ENCODE results near the gene RALGPS1. TPM values are rescaled to one million over a fixed set of nuclear protein-coding genes. Genes with fewer than 3 reads are reported as not detected.

Gene RALGPS1
- total RNA-seq, 2 experiments from 2014 or later: 14.1 to 14.4 TPM

DNA sequence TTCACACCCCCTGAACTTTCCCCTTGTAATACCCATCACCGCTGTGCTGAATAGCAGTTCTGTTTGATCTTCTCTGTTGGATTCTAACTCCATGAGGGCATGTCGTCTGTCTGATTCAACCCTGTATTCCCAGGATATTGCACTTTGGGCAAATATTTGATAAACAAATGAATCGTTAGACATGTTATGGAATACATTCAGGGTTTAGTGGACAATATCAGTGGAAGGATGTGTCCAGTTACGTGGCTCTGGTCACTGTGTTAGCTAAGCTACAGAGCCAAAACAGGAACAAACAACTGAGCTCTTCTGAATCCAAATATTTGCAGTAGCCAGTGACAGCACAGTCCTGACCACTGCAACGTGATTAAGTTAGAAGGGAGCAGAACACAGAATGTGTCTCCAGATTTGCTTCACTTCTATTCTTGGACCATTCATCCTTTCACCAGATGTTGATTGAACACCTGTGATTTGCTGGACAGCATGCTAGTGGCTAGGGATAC lies 194.7 kb downstream of the RALGPS1 start:
- no peaks in the 10 kb centered on the region for H3K9me3 ChIP-seq (ENCODE audit: low read length)
- H3K36me3 ChIP-seq (ENCODE audit: insufficient read depth, low read length): no peaks in the 10 kb centered on the region
- no peak overlapping the region for H2AFZ ChIP-seq (ENCODE audit: low read length)
- no peak overlapping the region for H3K4me2 ChIP-seq (ENCODE audit: low read length)
- H3K4me3 ChIP-seq (ENCODE audit: low read depth, low read length, poor library complexity, severe bottlenecking): no peak overlapping the region
- H3K4me1 ChIP-seq (ENCODE audit: insufficient read depth, low read length, poor library complexity, severe bottlenecking): no peaks in the 10 kb centered on the region
- intact Hi-C loops (cut with micrococcal nuclease; ENCODE audit: unreplicated experiment): no loop called here
- H3K9me2 ChIP-seq (ENCODE audit: insufficient read depth, low read length): no peaks in the 10 kb centered on the region
- H4K20me1 ChIP-seq (ENCODE audit: insufficient read depth, low read length): no peaks in the 10 kb centered on the region
- no TSS peak for BruUV-seq (replicated peaks)
- H3K27ac ChIP-seq (ENCODE audit: low read depth, low read length, poor library complexity, severe bottlenecking): no peak overlapping the region
- no peak for DNase-seq (ENCODE audit: low spot score)
- POLR2A ChIA-PET: no interaction called here
- H3K79me2 ChIP-seq (ENCODE audit: insufficient read depth, low read depth, low read length): no peaks in the 10 kb centered on the region
- CTCF ChIA-PET (ENCODE audit: unreplicated experiment): no interaction called here
- TF ChIP-seq EZH2phosphoT487 (IDR thresholded peaks at IDR 0.05; ENCODE audit: borderline replicate concordance, low read depth, low read length) (no peak), CTCF (conservative IDR thresholded peaks at IDR 0.05; ENCODE audit: low read length) (no peak)

DNA sequence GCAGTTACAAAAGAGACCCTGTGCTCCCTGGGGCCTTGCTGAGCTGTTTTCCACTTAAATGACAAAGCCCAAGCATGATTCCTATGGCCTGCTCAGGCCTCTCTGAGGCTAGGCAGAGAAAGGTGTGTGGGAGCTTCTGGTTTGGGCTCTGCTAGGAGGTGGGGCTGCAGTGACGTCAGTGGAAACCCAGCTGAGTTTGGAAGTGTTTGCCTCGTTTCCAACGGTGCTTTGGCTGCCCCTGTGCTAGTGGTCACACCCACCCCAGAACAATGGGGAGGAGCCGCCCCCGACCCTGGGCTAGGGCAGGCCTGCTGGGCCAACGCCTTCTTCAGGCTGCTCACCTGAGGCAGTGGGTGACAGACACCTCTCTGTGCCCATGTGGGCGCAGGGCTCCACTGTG lies 197.5 kb downstream of the RALGPS1 start:
- DNase-seq (ENCODE audit: low spot score): no peak
- Histone ChIP-seq H3K27ac (ENCODE audit: low read depth, low read length, poor library complexity, severe bottlenecking) (no peak overlapping the region), H3K79me2 (ENCODE audit: insufficient read depth, low read depth, low read length) (no peaks in the 10 kb centered on the region), H3K9me2 (ENCODE audit: insufficient read depth, low read length) (no peaks in the 10 kb centered on the region), H3K36me3 (ENCODE audit: insufficient read depth, low read length) (no peaks in the 10 kb centered on the region), H3K4me2 (ENCODE audit: low read length) (no peak overlapping the region), H4K20me1 (ENCODE audit: insufficient read depth, low read length) (no peaks in the 10 kb centered on the region), H3K9me3 (ENCODE audit: low read length) (no peaks in the 10 kb centered on the region), H2AFZ (ENCODE audit: low read length) (no peak overlapping the region), H3K4me1 (ENCODE audit: insufficient read depth, low read length, poor library complexity, severe bottlenecking) (peaks cover 8% of the 10 kb centered on the region), H3K4me3 (ENCODE audit: low read depth, low read length, poor library complexity, severe bottlenecking) (no peak overlapping the region)
- BruUV-seq (replicated peaks): no TSS peak
- intact Hi-C loops (cut with micrococcal nuclease; ENCODE audit: unreplicated experiment): no loop called here
- CTCF ChIA-PET (ENCODE audit: unreplicated experiment): no interaction called here
- TF ChIP-seq CTCF (conservative IDR thresholded peaks at IDR 0.05; ENCODE audit: low read length) (no peak), EZH2phosphoT487 (IDR thresholded peaks at IDR 0.05; ENCODE audit: borderline replicate concordance, low read depth, low read length) (no peak)
- POLR2A ChIA-PET: interaction anchor here (1.0 kb wide), 1 partner anchor 61 kb away, joined by 3 read pairs; no protein-coding TSS in a partner anchor

- H3K4me1 ChIP-seq (ENCODE audit: insufficient read depth, low read length, poor library complexity, severe bottlenecking): peaks cover 12% of the 10 kb centered on the region
- no peak overlapping the region for H3K4me2 ChIP-seq (ENCODE audit: low read length)
- no peaks in the 10 kb centered on the region for H3K79me2 ChIP-seq (ENCODE audit: insufficient read depth, low read depth, low read length)
- BruUV-seq (replicated peaks): no TSS peak
- TF ChIP-seq CTCF (conservative IDR thresholded peaks at IDR 0.05; ENCODE audit: low read length) (no peak), EZH2phosphoT487 (IDR thresholded peaks at IDR 0.05; ENCODE audit: borderline replicate concordance, low read depth, low read length) (no peak)
- no peak for DNase-seq (ENCODE audit: low spot score)
- intact Hi-C loops (cut with micrococcal nuclease; ENCODE audit: unreplicated experiment): no loop called here
- H2AFZ ChIP-seq (ENCODE audit: low read length): no peak overlapping the region
- no peaks in the 10 kb centered on the region for H3K9me3 ChIP-seq (ENCODE audit: low read length)
- POLR2A ChIA-PET: no interaction called here
- CTCF ChIA-PET (ENCODE audit: unreplicated experiment): interaction anchor here (0.6 kb wide), 1 partner anchor 1443 kb away, joined by 3 read pairs; no protein-coding TSS in a partner anchor
- no peak overlapping the region for H3K27ac ChIP-seq (ENCODE audit: low read depth, low read length, poor library complexity, severe bottlenecking)
- H3K4me3 ChIP-seq (ENCODE audit: low read depth, low read length, poor library complexity, severe bottlenecking): no peak overlapping the region
- no peaks in the 10 kb centered on the region for H4K20me1 ChIP-seq (ENCODE audit: insufficient read depth, low read length)
- no peaks in the 10 kb centered on the region for H3K36me3 ChIP-seq (ENCODE audit: insufficient read depth, low read length)
- no peaks in the 10 kb centered on the region for H3K9me2 ChIP-seq (ENCODE audit: insufficient read depth, low read length)
These were observed 198.2 kb downstream of the RALGPS1 start for GRCh38 chr9:127112735-127113161.

All from OCI-LY7 (cell line).